ENCODE results near the gene MRGPRD.

- TF ChIP-seq POLR2A (IDR thresholded peaks at IDR 0.05) (no peak), CTCF (IDR thresholded peaks at IDR 0.05) (no peak)
Observed at GRCh38 chr11:68976563-68976962, 4.2 kb downstream of the MRGPRD start.
